ENCODE data around the gene UCN3. TPM values are rescaled to one million over a fixed set of nuclear protein-coding genes. Genes with fewer than 3 reads are reported as not detected.
"Not testable (repeated sequence)": the region's sequence is repeated elsewhere in the genome, so short reads cannot be mapped to it uniquely, and the experiment has no call there.

UCN3 gene
- polyA plus RNA-seq, 3 donors: 2.0 to 2.9 (median 2.4) TPM

DNA sequence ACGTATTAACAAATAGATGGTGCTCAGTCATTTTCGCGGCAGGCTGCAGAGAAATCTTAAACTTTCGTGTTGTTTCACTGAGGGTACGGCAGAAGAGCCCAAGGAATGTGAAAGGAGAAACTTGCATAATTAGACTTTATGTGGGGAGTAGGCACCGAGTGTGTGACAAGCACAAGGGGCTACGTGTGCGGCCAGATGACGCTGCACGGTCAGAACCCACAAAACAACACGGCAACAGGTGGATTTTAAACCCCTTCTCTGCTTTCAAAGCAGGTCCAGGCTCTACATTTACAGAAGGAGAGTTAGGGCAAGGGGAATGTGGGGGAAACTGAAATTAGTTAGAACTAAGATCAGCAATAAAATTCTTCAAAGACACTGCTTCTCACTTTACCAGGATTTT lies 392 bp upstream of the UCN3 start:
- DNase-seq (ENCODE audit: low read depth in 3 of 3, low spot score in 2 of 3): no peak

DNA sequence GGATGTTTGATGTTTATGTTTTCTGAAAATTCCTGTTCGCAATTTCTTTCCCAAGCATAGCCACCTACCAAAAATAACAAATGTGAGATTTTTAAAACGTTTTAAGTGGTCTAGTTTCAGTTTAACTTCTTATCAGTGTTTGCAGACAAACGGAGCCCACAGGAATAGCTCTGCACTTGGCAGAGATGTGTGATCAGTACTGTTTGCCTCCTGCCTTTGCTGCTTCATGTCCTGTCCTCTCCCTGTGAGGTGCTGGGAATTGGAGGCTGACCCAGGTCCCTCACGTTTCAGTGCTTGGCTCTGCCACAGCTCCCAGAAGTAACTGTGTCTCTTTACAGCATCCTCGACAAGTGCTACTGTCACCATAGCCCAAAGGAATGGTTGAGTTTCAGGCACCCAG lies 1.2 kb downstream of the UCN3 start:
- DNase-seq (ENCODE audit: low read depth in 3 of 3, low spot score in 2 of 3): no peak

DNA sequence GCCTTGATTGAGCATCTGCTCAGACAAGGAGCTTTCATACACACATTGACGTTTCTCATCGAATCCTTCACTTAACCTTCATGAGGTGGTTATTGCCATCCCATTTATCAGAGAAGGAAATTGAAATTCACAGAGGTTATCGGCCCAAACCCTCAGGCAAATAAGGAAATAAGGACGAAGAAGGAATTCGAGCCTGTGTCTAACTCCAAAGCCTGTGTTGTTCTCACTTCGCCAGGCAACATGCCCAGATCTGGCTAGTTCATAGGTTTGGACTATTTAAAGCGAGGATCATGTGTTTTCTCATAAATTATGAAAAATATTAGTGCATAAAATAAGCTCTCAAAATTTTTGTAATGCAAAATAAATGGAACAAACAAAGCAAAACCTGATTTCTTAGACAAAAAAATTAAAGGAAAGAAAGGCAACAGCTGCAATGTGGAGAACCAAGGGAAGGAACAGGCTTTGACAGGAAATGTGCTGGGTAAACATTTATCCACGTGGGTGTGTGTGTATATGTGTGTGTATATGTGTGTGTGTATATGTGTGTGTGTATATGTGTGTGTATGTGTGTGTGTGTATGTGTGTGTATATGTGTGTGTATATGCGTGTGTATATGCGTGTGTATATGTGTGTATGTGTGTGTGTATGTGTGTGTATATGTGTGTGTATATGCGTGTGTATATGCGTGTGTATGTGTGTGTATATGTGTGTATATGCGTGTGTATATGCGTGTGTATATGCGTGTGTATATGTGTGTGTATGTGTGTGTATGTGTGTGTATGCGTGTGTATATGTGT lies 4.8 kb downstream of the UCN3 start:
- DNase-seq (ENCODE audit: low read depth in 3 of 3, low spot score in 2 of 3): no peak

DNA sequence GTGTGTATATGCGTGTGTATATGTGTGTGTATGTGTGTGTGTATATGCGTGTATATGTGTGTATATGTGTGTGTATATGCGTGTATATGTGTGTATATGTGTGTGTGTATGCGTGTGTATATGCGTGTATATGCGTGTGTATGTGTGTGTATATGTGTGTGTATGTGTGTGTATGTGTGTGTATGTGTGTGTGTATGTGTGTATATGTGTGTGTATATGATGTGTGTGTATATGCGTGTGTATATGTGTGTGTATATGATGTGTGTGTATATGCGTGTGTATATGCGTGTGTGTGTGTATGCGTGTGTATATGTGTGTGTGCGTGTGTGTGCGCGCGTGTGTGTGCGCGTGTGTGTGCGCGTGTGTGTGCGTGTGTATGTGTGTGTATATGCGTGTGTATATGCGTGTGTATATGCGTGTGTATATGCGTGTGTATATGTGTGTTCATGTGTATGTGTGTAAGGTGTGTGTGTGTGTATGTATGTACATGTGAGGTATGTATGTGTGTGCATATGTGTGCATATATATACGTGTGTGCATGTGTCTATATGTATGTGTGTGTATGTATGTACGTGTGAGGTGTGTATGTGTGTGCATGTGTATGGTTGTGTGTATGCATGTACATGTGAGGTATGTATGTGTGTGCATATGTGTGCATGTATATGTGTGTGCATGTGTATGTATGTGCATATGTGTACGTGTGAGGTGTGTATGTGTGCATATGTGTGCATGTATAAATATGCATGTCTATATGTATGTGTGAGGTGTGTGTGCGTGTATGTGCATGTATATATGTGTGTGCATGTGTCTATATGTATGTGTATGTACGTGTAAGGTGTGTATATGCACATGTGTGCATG lies 6.0 kb downstream of the UCN3 start:
- no peak for DNase-seq (ENCODE audit: low read depth in 3 of 3, low spot score in 2 of 3)

DNA sequence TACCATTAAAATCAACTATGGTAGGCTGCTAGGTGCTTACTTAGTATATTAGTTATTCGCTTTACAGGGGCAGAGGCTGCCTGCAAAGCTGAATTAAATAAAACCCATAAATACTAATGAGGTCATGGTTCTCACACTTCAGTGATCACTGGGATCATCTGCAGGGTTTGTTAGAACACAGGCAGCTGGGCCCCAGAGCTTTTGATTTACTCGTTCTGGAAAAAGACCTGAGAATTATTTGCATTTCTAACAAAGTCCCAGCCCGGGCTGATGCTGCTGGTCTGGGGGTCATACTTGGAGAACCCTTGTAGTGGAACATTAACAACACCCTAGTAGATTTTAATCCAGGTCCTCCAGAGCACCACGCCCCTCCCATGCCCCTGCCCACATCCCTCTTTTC lies 8.5 kb downstream of the UCN3 start:
- DNase-seq (ENCODE audit: low read depth in 3 of 3, low spot score in 2 of 3): no peak

DNA sequence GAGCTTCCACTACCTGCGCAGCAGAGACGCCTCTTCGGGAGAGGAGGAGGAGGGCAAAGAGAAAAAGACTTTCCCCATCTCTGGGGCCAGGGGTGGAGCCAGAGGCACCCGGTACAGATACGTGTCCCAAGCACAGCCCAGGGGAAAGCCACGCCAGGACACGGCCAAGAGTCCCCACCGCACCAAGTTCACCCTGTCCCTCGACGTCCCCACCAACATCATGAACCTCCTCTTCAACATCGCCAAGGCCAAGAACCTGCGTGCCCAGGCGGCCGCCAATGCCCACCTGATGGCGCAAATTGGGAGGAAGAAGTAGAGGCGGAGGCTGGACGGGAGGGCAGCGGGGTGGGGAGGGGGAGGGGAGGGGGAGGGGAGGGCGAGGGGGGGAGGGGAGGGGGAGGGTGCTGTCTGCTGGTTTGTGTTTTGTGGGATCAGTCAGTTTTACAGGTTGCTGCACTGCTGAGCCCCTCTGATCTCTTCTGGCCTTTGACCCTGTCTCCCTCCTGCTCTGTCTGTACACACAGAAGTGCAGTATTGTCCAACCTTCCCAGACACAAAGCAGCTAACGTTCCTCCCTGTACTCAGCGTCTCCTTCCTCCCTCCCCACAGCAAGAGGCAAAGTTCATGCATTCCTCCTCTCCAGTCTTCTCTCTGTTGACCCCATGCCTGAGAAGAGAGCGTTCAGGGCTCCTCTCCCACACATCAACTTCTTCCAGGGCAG lies 9.3 kb downstream of the UCN3 start:
- no peak for DNase-seq (ENCODE audit: low read depth in 3 of 3, low spot score in 2 of 3)

DNA sequence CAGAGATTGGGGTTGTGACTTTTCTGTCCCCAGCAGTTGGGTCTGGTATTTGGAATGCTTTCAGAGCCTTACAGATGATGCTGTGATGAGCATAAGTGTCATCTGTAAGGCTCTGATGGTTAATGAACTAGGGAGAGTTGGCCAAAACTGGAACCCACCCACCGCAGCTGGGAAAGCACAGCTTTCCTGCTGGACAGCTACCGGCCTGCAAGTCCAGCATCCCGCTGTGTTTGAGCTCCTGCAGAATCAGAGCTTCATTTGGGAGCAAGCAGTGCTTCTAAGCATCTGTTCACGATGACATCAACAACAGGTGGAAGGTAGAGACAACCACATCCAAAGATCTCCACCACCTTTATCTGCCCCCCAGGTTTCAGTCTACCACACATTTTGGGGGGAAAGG lies 11.7 kb downstream of the UCN3 start:
- DNase-seq (ENCODE audit: low read depth in 3 of 3, low spot score in 2 of 3): no peak

DNA sequence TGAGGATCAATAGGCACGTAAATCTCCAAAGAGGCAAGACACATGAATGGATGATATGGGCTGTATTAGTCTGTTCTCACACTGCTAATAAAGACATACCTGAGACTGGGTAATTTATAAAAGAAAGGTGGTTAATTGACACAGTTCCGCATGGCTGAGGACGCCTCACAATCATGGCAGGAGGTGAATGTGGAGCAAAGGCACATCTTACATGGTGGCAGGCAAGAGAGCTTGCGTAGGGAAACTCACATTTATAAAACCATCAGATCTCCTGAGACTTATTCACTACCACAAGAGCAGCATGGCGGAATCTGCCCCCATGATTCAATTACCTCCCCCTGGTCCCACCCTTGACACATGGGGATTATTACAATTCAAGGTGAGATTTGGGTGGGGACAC lies 14.4 kb downstream of the UCN3 start:
- DNase-seq (ENCODE audit: low read depth in 3 of 3, low spot score in 2 of 3): not testable (repeated sequence)

DNA sequence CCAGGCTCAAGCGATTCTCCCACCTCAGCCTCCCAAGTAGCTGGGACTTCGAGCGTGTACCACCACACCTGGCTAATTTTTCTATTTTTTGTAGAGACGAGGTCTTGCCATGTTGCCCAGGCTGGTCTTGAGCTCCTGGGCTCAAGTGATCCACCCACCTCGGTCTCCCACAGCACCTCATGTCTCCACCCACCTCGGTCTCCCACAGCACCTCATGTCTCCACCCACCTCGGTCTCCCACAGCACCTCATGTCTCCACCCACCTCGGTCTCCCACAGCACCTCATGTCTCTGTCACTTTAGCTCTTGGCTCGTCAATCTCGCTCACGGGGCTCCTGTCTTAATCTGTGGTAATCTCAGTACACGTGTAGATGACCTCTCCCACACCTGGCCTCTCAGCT lies 15.6 kb downstream of the UCN3 start:
- not testable (repeated sequence) for DNase-seq (ENCODE audit: low read depth in 3 of 3, low spot score in 2 of 3)

DNA sequence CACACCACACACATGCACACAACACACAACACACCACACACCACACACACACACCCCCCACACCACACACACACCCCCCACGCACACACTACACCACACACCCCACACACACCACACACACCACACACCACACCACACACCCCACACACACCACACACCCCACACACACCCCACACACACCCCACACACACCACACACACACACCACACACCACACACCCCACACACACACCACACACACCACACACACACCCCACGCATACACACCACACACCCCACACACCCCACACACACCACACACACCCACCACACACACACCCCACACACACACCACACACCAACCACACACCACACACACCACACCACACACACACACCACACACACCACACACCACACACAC lies 16.4 kb downstream of the UCN3 start:
- DNase-seq (ENCODE audit: low read depth in 3 of 3, low spot score in 2 of 3): no peak

DNA sequence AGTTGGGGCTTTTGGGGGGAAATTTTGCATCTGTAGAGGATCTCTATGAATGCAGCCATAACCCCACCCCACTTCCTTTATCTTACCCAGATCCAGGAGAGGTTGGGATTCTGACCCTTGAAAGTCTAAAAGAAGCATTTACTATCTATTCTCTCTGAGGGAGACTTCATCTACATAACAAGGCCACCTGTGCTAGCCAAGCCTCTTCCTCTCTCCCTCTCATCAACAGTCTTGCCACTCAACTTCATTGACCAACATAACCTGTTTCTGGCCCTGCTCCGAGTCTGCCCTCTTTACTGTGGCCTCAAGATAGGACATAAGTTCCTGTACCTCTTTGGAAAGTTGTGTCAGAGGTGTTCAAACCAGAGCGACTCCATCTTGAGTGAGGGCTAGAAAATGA lies 20.5 kb downstream of the UCN3 start:
- DNase-seq (ENCODE audit: low read depth in 3 of 3, low spot score in 2 of 3): no peak

DNA sequence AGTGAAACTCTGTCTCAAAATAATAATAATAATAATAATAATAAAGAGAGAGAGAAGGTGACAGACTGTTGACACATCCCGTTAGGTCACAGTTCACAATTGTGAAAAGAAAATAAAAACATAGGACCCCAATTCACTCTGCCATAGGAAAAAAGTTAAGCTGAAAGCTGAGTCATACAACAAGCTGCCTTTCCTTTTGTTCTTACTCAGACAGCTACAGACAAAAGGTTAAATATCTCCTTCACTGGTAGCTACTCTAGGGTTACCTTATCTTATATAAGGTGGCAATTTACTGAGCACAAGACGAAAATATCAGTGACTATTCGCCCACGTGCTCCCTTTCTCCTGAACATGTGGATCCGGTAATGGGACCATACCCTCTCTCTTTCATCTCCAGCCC lies 22.4 kb downstream of the UCN3 start:
- no peak for DNase-seq (ENCODE audit: low read depth in 3 of 3, low spot score in 2 of 3)

DNA sequence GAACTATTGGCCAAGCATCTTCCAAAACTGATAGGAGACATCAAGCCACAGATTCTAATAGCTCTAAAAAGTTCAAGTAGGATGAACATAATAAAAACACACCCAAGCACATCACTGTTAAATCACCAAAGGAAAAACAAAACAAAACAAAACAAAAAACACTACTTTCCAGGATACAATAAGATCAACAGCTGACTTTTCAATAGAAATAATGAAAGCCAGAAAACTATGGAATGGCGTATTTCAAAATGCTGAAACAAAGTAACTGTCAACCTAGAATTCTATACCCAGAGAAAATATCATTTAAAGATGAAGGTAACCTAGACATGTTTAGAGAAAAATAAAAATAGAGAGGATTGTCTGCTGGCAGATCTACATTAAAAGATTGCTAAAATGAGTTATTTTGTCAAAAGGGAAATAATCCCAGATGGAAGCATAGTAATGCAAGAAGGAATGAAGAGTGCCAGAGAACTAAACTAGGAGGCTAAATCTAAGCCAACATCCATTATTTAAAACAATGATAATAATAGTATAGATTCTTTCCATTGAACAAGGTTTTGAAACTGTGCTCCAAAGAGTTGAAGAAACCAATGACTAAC lies 25.9 kb downstream of the UCN3 start:
- no peak for DNase-seq (ENCODE audit: low read depth in 3 of 3, low spot score in 2 of 3)

DNA sequence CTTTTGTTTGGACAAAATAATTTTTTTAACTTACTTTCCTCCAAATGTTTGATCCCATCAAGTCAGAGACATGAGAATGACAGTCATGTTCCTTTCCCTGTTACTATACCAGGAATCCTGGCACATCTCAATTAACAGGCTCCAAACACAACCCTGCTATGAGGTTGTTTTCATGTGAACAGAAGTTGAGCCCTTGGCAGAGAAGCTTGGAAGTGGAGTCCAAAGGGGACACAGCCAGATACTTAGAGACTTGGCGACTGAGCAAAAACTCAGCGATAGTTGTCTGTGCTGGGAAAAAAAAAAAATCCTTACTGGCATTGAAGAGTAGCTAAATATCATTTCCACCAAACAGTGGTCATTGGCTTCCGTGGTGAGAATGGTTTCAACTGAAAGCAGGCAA lies 27.0 kb downstream of the UCN3 start:
- DNase-seq (ENCODE audit: low read depth in 3 of 3, low spot score in 2 of 3): no peak

DNA sequence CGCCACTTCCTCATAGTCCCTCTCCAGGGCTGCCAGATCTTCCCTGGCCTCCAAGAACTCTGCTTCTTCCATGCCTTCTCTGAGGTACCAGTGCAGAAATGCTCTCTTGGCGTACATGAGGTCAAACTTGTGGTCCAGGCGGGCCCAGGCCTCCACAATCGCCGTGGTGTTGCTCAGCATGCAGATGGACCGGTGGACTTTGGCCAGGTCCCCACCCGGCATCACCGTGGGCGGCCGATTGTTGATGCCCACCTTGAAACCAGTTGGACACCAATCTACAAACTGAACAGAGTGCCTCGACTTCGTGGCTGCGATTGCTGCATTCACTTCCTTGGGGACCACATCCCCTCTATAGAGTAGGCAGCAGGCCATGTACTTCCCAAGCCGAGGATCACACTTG lies 28.8 kb downstream of the UCN3 start:
- DNase-seq (ENCODE audit: low read depth in 3 of 3, low spot score in 2 of 3): no peak

DNA sequence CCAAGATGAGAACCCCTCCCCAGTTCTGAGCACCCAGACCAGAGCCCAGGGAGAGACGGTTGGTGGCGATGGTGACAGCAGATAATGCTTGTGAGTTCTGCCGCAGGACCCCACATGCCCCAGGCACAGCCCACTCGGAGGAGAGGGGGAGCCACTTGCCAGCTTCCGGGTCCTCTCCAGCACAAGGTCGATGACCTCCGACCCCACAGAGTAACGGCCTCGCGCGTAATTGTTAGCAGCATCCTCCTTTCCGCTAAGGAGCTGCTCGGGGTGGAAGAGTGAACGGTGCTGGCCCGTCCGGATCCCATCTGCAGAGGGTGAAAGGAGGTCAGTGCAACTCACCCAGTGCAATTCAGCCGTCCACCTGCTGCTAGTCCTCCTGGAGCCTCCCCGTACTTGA lies 30.4 kb downstream of the UCN3 start:
- no peak for DNase-seq (ENCODE audit: low read depth in 3 of 3, low spot score in 2 of 3)

DNA sequence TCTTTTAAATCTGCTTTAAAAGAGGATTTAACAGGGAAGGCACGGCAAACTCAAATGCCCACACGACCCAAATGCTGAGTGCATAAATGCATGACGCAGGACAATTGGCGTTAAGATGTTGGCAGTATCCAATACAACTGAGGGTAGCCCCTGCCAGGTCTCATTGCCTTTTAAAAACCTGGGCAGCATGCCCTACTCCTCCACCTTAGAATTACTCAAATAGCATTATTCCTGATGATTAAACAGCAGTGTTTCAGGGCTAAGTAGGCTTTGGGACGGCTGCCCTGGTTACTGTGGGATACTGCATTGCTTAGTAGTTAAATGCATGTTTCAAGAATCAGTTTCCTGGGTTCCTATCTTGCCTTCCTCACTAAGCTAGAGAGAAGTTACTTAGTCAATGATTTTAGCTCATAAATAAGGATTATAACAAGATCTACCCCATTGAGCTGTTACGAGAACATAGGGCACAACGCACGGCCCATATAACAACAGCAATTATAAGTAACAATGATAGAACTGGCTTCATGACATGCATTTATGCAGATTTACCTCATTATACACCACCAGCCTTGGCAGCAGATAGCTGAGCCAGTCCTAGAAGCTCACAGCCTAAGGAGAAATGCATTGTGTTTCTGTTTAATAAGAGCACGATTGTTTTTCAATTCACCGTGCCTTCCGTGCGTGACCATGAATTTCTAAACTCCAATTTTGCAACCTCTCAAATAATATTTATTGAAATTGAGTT lies 32.0 kb downstream of the UCN3 start:
- DNase-seq (ENCODE audit: low read depth in 3 of 3, low spot score in 2 of 3): no peak

DNA sequence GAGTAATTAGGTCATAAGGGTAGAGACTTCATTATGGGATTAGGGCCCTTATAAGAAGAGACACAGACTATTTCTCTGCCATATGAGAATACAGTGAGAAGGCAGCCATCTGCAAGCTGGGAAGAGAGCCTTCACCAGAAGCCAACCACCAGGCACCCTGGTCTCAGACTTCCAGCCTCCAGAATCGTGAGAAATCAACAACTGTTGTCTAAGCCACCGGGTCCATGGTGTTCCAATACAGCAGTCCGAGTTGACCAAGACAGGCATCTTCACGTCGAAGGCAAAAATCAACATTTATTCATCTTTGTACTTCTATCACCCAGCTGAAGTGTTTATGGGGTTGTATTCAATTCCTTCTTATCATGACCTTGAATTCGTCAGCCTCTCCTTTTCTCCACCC lies 34.6 kb downstream of the UCN3 start:
- DNase-seq (ENCODE audit: low read depth in 3 of 3, low spot score in 2 of 3): no peak

DNA sequence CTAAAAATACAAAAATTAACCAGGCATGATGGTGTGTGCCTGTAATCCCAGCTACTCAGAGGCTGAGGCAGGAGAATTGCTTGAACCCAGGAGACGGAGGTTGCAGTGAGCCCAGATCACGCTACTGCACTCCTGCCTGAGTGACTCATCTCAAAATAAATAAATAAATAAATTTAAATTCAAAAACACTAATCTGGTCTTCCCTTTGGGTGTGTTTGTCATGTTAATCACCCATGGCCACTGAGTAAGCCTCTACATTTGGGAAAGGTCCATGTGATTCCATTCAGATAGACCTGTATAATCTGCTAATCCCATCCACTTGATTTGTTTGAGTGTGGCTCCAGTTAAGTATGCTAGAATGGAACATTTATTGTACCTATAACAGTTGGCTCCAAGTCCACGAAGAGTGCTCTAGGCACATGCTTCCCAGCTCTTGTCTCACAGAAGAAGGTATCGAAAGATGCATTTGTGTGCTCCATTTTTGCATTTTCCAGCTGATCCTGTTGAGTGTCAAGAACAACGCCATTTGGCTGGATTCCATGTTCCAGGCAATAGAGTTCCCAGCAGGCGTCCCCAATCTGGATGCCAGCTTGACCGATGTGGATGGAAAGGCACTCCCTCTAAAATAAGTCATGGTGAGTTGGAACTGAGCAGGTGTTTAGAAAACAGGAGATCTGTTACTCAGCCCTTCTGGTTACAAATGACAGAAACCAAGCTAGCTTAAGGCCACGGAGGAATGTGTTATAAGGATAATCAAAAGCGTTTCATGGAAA lies 35.9 kb downstream of the UCN3 start:
- DNase-seq (ENCODE audit: low read depth in 3 of 3, low spot score in 2 of 3): no peak

DNA sequence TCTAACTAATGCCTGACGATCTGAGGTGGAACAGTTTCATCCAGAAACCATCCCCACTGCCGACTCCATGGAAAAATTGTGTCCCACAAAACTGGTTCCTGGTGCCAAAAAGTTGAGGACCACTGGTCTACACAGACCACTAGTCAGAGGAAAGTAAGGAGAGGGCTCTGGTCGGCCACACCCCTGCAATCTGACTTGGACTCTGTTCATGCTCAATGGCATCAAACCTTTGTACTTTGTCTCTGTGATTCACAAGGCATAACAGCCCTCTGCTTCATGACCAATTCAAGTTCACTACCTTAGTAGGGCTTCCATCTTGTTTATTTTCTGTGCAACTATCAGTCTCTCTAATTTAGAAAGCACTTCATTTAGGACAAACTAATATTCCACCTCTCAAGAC lies 38.0 kb downstream of the UCN3 start:
- DNase-seq (ENCODE audit: low read depth in 3 of 3, low spot score in 2 of 3): no peak
